Ascending aorta (tissue), 2 donors: Measurements from ENCODE around the gene PRELID1. TPM values are rescaled to one million over a fixed set of nuclear protein-coding genes. Genes with fewer than 3 reads are reported as not detected.

Experiments
- DNase-seq, 2 donors: peaks; one replicate each; pipeline ENCODE4 v3.0.0-alpha.2; 2019; ENCODE audit warnings: low spot score in 2 of 2
- H3K27ac ChIP-seq, 2 donors: fragments of 200-600 bp; sonication (generic); one replicate each; pipeline ENCODE4 v1.5.1; 2016 to 2017; ENCODE audit warnings: mild to moderate bottlenecking in 1 of 2
- H3K27me3 ChIP-seq: fragments of 200-600 bp; sonication (generic); one replicate; pipeline ENCODE4 v1.5.1; 2017
- H3K36me3 ChIP-seq, 2 donors: fragments of 200-600 bp; sonication (generic); one replicate each; pipeline ENCODE4 v1.5.1; 2016
- H3K4me1 ChIP-seq, 2 donors: fragments of 200-600 bp; sonication (generic); one replicate each; pipeline ENCODE4 v1.5.1; 2016 to 2017; ENCODE audit warnings: mild to moderate bottlenecking in 1 of 2
- H3K4me3 ChIP-seq, 2 donors: fragments of 200-600 bp; sonication (generic); one replicate each; pipeline ENCODE4 v1.5.1; 2016 to 2017; ENCODE audit warnings: mild to moderate bottlenecking in 1 of 2
- H3K9me3 ChIP-seq, 2 donors: fragments of 200-600 bp; sonication (generic); one replicate each; pipeline ENCODE4 v1.5.1; 2016
- intact Hi-C: fragments of 100-400 bp; cut with DNase I; formaldehyde crosslinking; loops from one replicate; pipeline ENCODE4 v1.15.1; 2023
- total RNA-seq: library from RNA; depleted of rRNA; stranded (reverse); fragments of >200 nt; gene quantifications from one replicate; pipeline ENCODE4 v1.1.0, GENCODE V29; 2016
- TF ChIP-seq, protein P1 (sequence below), 3 experiments: fragments of 200-600 bp in 2 of 3; fragments of 450-650 bp in 1 of 3; sonication (generic) in 2 of 3; IDR thresholded peaks; one replicate each; pipeline ENCODE4 v1.5.1; 2016 to 2019; ENCODE audit warnings: antibody characterized with exemption in 3 of 3, mild to moderate bottlenecking in 1 of 3, moderate library complexity in 1 of 3

PRELID1 gene
- total RNA-seq, 1 donor from 2014 or later, result 376 TPM

DNA sequence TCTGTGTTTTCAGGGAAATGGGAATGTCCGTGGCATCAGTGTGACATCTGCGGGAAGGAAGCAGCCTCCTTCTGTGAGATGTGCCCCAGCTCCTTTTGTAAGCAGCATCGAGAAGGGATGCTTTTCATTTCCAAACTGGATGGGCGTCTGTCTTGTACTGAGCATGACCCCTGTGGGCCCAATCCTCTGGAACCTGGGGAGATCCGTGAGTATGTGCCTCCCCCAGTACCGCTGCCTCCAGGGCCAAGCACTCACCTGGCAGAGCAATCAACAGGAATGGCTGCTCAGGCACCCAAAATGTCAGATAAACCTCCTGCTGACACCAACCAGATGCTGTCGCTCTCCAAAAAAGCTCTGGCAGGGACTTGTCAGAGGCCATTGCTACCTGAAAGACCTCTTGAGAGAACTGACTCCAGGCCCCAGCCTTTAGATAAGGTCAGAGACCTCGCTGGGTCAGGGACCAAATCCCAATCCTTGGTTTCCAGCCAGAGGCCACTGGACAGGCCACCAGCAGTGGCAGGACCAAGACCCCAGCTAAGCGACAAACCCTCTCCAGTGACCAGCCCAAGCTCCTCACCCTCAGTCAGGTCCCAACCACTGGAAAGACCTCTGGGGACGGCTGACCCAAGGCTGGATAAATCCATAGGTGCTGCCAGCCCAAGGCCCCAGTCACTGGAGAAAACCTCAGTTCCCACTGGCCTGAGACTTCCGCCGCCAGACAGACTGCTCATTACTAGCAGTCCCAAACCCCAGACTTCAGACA lies 9.6 kb upstream of the PRELID1 start:
- no peaks in the 10 kb centered on the region for H3K4me1 ChIP-seq
- intact Hi-C loops, result no loop called here
- DNase-seq, result no peak

DNA sequence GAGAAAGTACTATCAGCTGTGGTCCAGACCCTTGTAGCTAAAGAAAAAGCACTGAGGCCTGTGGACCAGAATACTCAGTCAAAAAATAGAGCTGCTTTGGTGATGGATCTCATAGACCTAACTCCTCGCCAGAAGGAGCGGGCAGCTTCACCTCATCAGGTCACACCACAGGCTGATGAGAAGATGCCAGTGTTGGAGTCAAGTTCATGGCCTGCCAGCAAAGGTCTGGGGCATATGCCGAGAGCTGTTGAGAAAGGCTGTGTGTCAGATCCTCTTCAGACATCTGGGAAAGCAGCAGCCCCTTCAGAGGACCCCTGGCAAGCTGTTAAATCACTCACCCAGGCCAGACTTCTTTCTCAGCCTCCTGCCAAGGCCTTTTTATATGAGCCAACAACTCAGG lies 9.0 kb upstream of the PRELID1 start:
- Histone ChIP-seq H3K27me3 (no peaks in the 10 kb centered on the region), H3K4me3 (no peak overlapping the region), H3K9me3 (no peaks in the 10 kb centered on the region), H3K4me1 (no peaks in the 10 kb centered on the region), H3K27ac (no peak overlapping the region), H3K36me3 (peaks cover 53 to 60% of the 10 kb centered on the region in 2 donors)
- intact Hi-C loops, result no loop called here
- TF ChIP-seq, protein P1, sequence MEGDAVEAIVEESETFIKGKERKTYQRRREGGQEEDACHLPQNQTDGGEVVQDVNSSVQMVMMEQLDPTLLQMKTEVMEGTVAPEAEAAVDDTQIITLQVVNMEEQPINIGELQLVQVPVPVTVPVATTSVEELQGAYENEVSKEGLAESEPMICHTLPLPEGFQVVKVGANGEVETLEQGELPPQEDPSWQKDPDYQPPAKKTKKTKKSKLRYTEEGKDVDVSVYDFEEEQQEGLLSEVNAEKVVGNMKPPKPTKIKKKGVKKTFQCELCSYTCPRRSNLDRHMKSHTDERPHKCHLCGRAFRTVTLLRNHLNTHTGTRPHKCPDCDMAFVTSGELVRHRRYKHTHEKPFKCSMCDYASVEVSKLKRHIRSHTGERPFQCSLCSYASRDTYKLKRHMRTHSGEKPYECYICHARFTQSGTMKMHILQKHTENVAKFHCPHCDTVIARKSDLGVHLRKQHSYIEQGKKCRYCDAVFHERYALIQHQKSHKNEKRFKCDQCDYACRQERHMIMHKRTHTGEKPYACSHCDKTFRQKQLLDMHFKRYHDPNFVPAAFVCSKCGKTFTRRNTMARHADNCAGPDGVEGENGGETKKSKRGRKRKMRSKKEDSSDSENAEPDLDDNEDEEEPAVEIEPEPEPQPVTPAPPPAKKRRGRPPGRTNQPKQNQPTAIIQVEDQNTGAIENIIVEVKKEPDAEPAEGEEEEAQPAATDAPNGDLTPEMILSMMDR (IDR thresholded peaks at IDR 0.05), result no peak
- no peak for DNase-seq

More for the DNA sequence above, 9.6 kb upstream of the PRELID1 start:
- Histone ChIP-seq H3K36me3 (peaks cover 56 to 63% of the 10 kb centered on the region in 2 donors), H3K4me3 (no peak overlapping the region), H3K27me3 (no peaks in the 10 kb centered on the region), H3K9me3 (no peaks in the 10 kb centered on the region), H3K27ac (no peak overlapping the region)
- TF ChIP-seq, protein P1 (IDR thresholded peaks at IDR 0.05), result no peak

DNA sequence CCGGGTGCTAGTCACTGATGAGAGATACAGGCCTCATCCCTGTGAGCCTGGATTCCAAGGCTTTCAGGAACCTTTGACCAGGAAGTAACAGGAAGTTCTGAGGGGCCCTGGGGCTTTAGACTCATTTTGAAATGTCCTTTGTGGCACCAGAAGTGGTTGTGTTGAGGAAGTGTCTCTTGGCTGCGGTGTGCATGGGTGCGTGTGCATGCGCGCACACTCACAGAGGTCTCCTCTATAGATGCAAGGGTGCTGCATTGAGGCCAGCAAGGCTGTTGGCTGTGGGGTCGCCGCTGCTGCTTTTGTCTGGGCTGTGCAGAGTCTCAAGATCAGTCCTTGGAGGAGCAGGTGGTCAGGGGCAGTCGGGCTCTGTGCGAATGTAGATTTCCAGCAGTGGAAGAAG lies 7.7 kb upstream of the PRELID1 start:
- Histone ChIP-seq H3K27me3 (no peaks in the 10 kb centered on the region), H3K4me3 (no peak overlapping the region), H3K9me3 (no peaks in the 10 kb centered on the region), H3K4me1 (peaks cover 0 to 5% of the 10 kb centered on the region in 2 donors), H3K27ac (no peak overlapping the region), H3K36me3 (peaks cover 49 to 53% of the 10 kb centered on the region in 2 donors)
- DNase-seq, result no peak
- TF ChIP-seq, protein P1 (IDR thresholded peaks at IDR 0.05), result no peak
- intact Hi-C loops, result no loop called here

DNA sequence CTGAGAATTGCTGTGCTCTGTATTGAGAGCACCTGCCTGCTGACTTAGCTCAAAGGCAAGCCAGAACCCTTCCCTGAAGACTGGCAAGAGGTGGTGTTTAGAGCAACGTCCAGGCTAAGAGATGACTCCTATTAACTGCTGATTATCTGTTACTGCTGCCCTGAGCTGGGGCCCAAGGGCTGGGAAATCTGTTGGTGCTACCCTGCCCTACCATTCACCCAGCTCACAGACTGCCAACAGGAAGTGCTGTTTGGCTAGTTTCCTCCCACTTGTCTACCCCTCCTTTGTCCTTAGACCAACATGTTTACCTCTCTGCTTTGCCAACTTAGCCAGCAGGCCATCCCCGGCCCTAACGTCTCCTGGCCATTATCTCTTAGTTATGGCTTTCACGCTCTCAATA lies 7.0 kb upstream of the PRELID1 start:
- no peak overlapping the region for H3K4me3 ChIP-seq
- no peaks in the 10 kb centered on the region for H3K27me3 ChIP-seq
- H3K27ac ChIP-seq, result no peak overlapping the region
- no peaks in the 10 kb centered on the region for H3K9me3 ChIP-seq
- H3K4me1 ChIP-seq, result peaks cover 0 to 7% of the 10 kb centered on the region in 2 donors
- H3K36me3 ChIP-seq, result peaks cover 45 to 48% of the 10 kb centered on the region in 2 donors
- TF ChIP-seq, protein P1 (IDR thresholded peaks at IDR 0.05), result no peak
- intact Hi-C loops, result no loop called here
- no peak for DNase-seq

DNA sequence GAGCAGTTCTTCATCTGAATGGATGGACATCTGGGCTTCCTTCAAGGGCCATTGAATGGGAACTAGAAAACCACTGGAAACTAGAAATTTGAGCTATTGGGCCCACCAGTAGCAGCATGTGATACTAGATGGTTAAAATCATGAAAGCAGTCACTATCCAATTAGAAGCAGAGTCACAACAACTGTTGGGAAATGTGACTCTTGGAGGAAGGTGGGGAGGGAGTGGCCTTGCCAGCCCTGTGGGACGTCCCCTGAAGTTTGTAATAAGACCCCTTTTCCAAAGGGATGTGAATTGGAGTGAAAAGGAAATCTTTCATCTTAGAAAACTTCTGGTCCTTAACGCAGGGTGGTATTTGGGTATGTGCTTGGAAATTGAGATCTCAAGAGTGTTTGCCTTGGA lies 5.7 kb upstream of the PRELID1 start:
- intact Hi-C loops, result no loop called here
- Histone ChIP-seq H3K9me3 (no peaks in the 10 kb centered on the region), H3K27me3 (no peaks in the 10 kb centered on the region), H3K36me3 (peaks cover 34 to 35% of the 10 kb centered on the region in 2 donors), H3K4me1 (peaks cover 0 to 17% of the 10 kb centered on the region in 2 donors), H3K4me3 (no peak overlapping the region), H3K27ac (no peak overlapping the region)
- DNase-seq, result no peak
- TF ChIP-seq, protein P1 (IDR thresholded peaks at IDR 0.05), result no peak
